HG02798 (cell line): ENCODE results near the gene KCTD8.
"Not testable (repeated sequence)": the region's sequence is repeated elsewhere in the genome, so short reads cannot be mapped to it uniquely, and the experiment has no call there.

Source experiments
- ATAC-seq: cut with Tn5 transposase; IDR thresholded peaks from one replicate; pipeline ENCODE4 v1.9.1; 2021; ENCODE audit warnings: mild to moderate bottlenecking; ENCODE audit not compliant: unreplicated experiment, poor library complexity

KCTD8 gene

DNA sequence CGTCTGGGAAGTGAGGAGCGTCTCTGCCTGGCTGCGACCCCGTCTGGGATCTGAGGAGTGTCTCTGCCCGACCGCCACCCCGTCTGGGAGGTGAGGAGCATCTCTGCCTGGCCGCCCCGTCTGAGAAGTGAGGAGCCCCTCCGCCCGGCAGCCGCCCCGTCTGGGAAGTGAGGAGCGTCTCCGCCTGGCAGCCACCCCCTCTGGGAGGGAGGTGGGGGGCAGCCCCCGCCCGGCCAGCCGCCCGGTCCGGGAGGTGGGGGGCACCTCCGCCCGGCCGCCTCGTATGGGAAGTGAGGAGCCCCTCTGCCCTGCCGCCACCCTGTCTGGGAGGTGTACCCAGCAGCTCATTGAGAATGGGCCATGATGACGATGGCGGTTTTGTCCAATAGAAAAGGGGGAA is 280.8 kb downstream of the KCTD8 start:
- not testable (repeated sequence) for ATAC-seq

DNA sequence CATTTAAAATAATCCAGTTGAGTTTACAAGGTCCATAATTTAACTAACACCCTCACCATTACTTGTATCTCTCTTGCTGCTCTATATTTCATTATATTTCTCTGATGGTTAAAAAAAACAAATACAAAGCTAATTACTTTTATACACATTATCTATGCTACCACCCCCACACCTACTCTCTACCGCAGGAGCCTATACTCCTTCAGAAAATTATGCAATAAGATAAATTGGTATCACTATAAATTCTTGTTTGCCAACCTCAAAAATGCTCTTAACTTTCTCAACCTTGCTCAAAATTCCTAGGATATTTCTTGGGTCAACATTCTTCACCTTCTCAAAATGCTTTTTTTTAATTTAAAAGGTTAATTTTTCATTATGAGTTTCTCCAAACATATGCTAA is 282.7 kb downstream of the KCTD8 start:
- no peak for ATAC-seq

DNA sequence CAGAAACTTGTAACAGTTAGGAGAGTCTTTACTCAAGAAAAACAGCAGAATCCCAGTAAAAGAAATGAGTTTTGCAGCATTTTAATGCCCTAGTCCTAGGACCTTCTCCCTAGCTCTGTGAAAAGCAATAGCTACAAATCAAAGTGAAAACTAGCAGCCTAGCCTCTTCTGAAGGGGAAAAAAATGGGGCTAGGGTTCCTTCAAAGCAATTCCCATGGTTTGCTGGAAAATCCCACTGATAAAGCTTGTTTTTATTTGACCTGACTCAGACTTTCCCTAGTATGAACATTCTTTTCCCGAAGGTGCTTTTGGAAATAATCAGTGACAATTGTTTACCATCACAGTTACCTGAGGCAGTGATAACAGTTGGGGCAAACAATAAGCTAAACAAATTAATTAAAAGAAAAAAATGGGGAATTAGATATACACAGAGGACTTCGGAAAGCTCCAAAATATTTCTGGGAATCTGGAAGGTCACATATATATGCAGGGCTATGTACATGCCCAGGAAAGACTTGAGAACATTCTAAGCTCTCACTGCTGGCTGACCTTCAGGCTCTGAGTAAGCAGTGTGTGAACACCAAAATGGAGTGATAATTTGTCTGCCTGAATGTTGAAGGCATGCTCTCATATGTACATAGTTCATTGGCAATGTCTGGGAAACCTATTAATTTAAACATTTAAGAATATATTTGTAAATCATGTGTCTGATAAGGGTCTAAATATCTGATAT is 285.9 kb downstream of the KCTD8 start:
- ATAC-seq, result no peak

DNA sequence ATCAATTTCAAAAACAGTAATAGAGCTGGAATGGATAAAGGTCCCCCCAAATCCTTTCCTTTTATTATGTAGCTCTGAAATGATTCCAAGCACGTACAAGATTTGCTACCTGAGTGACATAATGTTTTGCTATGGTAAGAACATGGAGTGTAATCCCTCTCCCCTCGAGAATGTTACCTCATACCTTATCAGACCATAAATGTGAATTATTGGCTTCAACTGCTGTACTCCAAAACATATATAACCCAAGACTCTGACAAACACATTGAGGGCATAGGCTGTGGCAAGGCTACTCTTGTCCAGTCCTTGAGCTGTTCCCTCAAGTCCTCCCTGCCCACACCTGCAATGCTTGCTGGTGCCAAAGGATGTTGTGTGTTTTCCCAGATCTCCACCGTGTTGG is 286.9 kb downstream of the KCTD8 start:
- no peak for ATAC-seq

DNA sequence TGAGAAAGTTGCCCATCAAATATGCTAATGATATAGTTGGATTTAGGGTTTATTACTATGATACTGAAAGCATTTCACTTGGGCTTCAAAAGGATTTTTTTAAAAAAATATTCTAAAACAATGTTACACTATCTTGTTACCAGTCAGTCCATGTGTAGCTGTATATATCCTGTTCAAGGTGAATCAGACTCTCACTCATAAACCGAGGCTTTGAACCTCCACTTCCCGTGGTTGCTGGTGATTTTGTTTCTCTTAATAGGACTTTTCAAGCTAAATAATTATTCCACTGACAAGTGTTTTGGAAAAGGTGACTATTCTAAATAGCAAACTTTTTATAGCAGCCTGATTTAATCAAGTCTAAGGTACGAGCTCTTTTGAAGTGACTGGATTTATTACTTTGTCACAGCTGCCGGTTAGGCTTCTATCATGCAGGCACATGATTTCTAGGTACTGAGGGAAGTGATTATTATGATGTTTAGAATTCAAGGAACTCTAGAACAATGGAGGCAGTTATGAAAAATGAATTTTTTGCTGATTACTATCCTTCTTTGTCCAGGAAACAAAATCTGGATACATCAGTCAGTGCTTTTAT is 287.7 kb downstream of the KCTD8 start:
- ATAC-seq, result no peak

DNA sequence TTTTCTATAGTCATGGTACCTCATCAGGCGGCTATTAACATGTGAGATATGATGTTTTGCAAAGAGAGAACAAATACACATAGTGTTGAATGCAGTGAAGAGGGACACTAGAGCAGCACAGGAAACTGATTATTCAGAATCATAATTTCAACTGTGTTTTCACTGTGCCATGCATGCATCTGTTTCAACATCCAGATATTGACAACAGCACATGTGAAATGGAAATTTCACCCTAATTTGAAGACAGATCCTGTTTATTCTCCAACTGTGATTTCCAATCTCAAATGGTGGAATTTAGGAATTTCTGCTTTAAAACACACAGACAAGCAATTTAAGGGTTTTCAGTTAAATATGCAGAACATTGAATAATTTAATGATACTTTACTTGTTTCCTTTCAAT is 288.6 kb downstream of the KCTD8 start:
- no peak for ATAC-seq

DNA sequence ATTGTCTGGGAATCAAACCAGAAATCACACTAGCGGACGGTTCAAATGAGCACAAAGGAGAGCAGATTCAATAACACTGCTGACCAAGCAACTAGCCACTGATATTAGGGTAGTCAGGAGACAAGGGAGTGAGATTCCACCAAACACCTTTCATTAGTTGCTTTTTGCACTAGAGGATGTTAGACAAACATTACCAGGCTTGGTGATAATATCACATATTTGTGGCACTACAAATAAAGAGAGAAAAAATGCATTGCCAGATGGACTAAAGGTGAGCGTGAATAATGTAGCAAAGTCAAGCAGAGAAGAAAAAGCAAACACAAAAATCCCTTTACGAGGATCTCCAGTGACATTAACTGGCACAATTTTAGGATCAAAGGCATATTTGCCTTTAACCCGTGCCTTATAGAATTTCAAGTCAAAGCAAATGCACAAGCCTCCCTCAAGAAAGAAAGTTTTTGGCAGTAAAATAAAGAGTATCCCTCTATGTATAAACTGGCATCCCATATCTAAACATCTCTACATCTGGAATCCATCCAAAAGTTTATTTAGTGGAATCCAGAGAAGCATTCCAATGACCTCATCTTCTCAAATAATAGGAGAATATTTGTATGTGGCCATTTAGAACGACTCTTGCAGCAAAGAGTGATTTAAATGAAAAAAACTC is 290.9 kb downstream of the KCTD8 start:
- no peak for ATAC-seq

DNA sequence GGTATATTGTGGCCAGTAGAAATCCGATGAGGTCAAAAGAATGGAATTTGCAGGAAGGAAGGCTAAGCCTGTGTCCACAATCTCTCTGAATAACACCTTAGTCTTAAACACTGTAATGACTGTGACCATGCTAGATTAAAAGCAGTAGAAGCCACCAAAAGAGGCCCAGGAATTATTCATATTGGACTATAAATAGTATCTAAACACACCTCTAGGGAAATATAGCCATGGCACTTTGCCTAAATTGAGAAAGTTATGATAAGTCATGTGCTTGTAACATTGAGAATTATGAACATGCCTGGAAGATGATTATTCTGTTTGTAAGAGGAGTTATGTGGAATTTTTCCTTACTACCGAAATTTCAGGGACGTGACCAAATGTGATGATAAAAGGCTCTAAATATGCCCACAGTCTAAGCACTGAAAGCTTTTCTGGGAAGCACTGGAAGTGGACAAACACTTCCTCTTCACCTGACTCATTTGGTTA is 298.5 kb downstream of the KCTD8 start:
- no peak for ATAC-seq

DNA sequence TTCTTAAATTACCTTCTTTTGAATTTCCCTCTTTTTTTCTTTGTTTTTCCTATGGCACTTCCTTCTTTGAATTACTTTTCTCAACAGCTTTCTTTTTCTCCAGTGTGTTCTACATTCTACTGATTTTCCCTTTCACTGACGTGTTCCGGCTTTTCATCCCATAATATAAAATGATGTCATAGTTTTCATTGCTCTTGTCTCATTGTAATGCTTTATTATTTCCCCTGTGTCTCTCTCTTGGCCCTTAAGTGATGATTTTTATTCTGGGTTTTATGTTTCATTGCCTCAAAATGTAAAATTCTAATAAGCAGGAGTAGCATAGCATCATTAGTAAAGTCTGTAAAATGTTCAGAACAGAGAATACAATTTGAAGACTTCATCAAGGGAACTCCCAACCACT is 299.3 kb downstream of the KCTD8 start:
- ATAC-seq, result no peak

DNA sequence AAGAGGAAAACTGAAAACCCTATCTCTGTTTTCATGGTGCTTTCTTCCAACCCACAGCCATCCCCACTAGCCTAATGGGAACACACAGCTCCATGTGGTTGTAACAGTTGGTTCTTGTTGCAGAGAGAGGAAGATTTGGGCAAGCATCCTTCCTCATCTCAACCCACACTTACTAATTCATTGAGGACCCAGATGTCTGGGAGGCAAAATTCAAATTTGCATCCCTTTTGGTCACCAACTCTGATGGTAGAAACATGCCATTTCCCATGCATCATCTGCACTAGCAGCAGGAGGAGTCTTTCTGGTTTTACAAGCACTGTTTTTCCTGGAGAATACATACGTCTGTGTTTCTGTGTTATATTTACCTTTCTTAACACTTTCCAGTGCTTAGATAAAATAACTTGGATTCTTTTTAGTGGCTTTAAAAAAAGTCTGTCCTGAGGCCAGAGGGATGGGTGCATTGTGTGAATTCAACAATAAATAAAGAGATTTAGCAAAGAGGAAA is 301.0 kb downstream of the KCTD8 start:
- no peak for ATAC-seq

DNA sequence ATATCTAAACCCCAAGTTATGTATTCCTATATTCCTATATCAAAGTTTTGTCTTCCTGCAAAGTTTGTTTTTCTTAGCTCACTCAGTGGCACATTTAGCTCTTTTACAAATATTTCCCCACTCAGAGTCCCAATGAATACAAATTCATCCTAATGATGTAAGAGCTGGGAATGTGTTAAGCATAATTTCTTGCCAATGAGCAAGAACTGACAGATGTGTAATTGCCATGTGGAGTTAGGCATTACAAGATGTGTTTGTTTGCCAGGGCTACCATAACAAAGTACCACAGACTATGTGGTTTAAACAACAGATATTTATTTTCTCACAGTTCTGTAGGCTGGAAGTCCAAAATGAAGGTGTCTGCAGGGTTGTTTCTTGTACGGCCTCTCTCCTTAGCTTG is 302.1 kb downstream of the KCTD8 start:
- ATAC-seq, result no peak

DNA sequence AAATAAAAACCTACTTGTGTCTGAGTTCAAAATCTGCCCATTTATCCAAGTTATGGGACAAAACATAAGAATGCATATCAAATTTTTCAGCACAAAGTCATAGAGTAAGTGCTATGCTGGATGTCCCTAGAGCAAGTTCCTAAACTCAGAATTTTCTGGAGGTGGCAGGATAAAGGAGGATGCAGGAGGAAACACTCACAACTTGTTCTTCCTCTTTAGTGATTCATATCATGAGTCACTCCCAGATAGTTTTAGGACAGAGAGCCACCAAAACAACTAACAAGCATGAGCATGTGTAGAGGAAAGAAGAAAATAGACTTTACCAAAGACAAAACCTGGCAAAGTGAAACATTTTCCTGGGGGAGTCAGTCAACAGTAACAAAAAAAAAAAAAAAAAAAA is 302.7 kb downstream of the KCTD8 start:
- ATAC-seq, result no peak

DNA sequence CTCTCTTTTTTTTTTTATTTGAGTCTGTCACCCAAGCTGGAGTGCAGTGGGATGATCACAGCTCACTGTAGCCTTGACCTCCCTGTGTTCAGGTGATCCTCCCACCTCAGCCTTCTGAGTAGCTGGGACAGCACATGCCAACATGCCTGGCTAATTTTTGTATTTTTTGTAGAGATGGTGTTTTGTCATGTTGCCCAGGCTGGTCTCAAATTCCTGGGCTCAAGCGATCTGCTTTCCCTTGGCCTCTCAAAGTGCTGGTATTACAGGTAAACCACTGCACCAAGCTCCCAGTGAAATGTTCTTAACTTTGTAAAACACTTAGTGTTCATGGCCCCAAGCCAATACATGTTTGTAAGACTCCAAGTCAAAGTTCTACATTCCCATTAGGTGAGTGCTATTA is 316.1 kb downstream of the KCTD8 start:
- ATAC-seq, result no peak
